Common myeloid progenitor, CD34-positive (primary cell): ENCODE data around the gene RHOBTB1.
A peak's percentile ranks its signal among the peaks of the same experiment; 100 is the strongest.

Experiments
- CTCF ChIA-PET: fragments of 350-600 bp; sonication (Branson Sonifier 250); formaldehyde crosslinking; loops from one replicate; lab custom pipeline; 2021; ENCODE audit warnings: antibody characterized with exemption; lab: Charles Lee
- POLR2A ChIA-PET: fragments of 350-600 bp; sonication (Branson Sonifier 250); formaldehyde crosslinking; loops from one replicate; lab custom pipeline; 2021; ENCODE audit warnings: antibody characterized with exemption; lab: Charles Lee
- DNase-seq, 3 donors: peaks; one replicate each; pipeline versions ENCODE4 v3.0.0 to v3.0.0-alpha.2; 2013
- H3K27ac ChIP-seq, 2 experiments: 1 replicate in 1 of 2; 2 replicates in 1 of 2; pipeline ENCODE4 v1.7.0; 2013; ENCODE audit warnings: inconsistent platforms in 2 of 2, low read length in 2 of 2, mild to moderate bottlenecking in 2 of 2, low read depth in 1 of 2, moderate library complexity in 1 of 2; ENCODE audit not compliant: severe bottlenecking in 2 of 2, insufficient read depth in 1 of 2, poor library complexity in 1 of 2
- H3K27me3 ChIP-seq, 5 experiments: replicated peaks in 2 of 5; 1 replicate in 3 of 5; 2 replicates in 2 of 5; pipeline versions ENCODE4 v1.6.1 to v1.7.0; 2013; ENCODE audit warnings: low read length in 4 of 5, mild to moderate bottlenecking in 2 of 5, moderate library complexity in 2 of 5, inconsistent platforms in 1 of 5; ENCODE audit not compliant: insufficient read depth in 5 of 5, control insufficient read depth in 4 of 5
- H3K36me3 ChIP-seq, 4 experiments: 1 replicate in 2 of 4; 2 replicates in 2 of 4; pipeline versions ENCODE4 v1.6.1 to v1.7.0; 2013; ENCODE audit warnings: low read length in 3 of 4, control low read depth in 1 of 4, mild to moderate bottlenecking in 1 of 4; ENCODE audit not compliant: control insufficient read depth in 4 of 4, insufficient read depth in 4 of 4
- H3K4me1 ChIP-seq, 4 experiments: 1 replicate in 3 of 4; 2 replicates in 1 of 4; pipeline versions ENCODE4 v1.6.1 to v1.7.1; 2013; ENCODE audit warnings: low read length in 3 of 4, mild to moderate bottlenecking in 3 of 4, control low read depth in 1 of 4, inconsistent platforms in 1 of 4, moderate library complexity in 1 of 4; ENCODE audit not compliant: control insufficient read depth in 4 of 4, insufficient read depth in 4 of 4; ENCODE audit errors: control extremely low read depth in 1 of 4
- H3K4me3 ChIP-seq, 7 experiments: 1 replicate in 4 of 7; 2 replicates in 3 of 7; pipeline versions ENCODE4 v1.5.1 to v1.7.0; 2013; ENCODE audit warnings: mild to moderate bottlenecking in 7 of 7, low read length in 6 of 7, moderate library complexity in 6 of 7, inconsistent platforms in 2 of 7, low read depth in 2 of 7, control low read depth in 1 of 7; ENCODE audit not compliant: insufficient read depth in 4 of 7, control insufficient read depth in 1 of 7; ENCODE audit errors: extremely low read depth in 1 of 7
- H3K9me3 ChIP-seq, 5 experiments: 1 replicate in 4 of 5; 2 replicates in 1 of 5; pipeline versions ENCODE4 v1.6.1 to v1.7.1; 2013; ENCODE audit warnings: low read length in 4 of 5, mild to moderate bottlenecking in 2 of 5, inconsistent platforms in 1 of 5, low read depth in 1 of 5, moderate library complexity in 1 of 5; ENCODE audit not compliant: control insufficient read depth in 4 of 5, insufficient read depth in 2 of 5; ENCODE audit errors: control extremely low read depth in 1 of 5
- WGBS: methylation state at CpG from one replicate; pipeline ENCODE4 v1.1.5; 2013; ENCODE audit not compliant: insufficient coverage; 5-methylcytosine and 5-hydroxymethylcytosine counted together

RHOBTB1 gene

GRCh38 chr10:60952067-60952845 is 8.3 kb upstream of the RHOBTB1 start:
- POLR2A ChIA-PET, result no interaction called here
- WGBS, result 100% methylated on average over 1 of the region's 3 CpGs

GRCh38 chr10:60951272-60951724 is 7.3 kb upstream of the RHOBTB1 start:
- H3K27me3 ChIP-seq, result no peaks in the 10 kb centered on the region
- no peaks in the 10 kb centered on the region for H3K9me3 ChIP-seq
- peaks cover 0 to 6% (median 0%) of the 10 kb centered on the region in 4 experiments for H3K4me1 ChIP-seq
- no peak overlapping the region for H3K27ac ChIP-seq
- POLR2A ChIA-PET, result no interaction called here
- no peaks in the 10 kb centered on the region for H3K36me3 ChIP-seq
- CTCF ChIA-PET, result interaction anchor here (0.9 to 4.4 kb wide), 3 partner anchors 8 to 135 kb away, joined by 3 to 21 read pairs (median 8); partner anchors contain the start of gene RHOBTB1
- 94% methylated on average over 4 of the region's 5 CpGs for WGBS
- no peak overlapping the region for H3K4me3 ChIP-seq
- no peak for DNase-seq

More at GRCh38 chr10:60952067-60952845, 8.3 kb upstream of the RHOBTB1 start:
- Histone ChIP-seq H3K27me3 (no peaks in the 10 kb centered on the region), H3K27ac (no peak overlapping the region), H3K4me1 (peaks cover 0 to 6% (median 0%) of the 10 kb centered on the region in 4 experiments), H3K4me3 (no peak overlapping the region), H3K36me3 (no peaks in the 10 kb centered on the region), H3K9me3 (no peaks in the 10 kb centered on the region)
- CTCF ChIA-PET, result interaction anchor here (2.6 to 4.4 kb wide), 2 partner anchors 9 kb away, joined by 8 to 21 read pairs; partner anchors contain the start of gene RHOBTB1
- no peak for DNase-seq

- peak overlapping the region in 1 of 7 experiments; percentile 13 for H3K4me3 ChIP-seq
- H3K36me3 ChIP-seq, result no peaks in the 10 kb centered on the region
- WGBS, result 40% methylated on average over 1 of the region's 3 CpGs
- no peaks in the 10 kb centered on the region for H3K9me3 ChIP-seq
- peaks cover 0 to 1% (median 0%) of the 10 kb centered on the region in 5 experiments for H3K27me3 ChIP-seq
- H3K4me1 ChIP-seq, result peaks cover 0 to 6% (median 0%) of the 10 kb centered on the region in 4 experiments
- H3K27ac ChIP-seq, result no peak overlapping the region
- peak in 2 of 3 donors; percentile 57 to 80 for DNase-seq
- POLR2A ChIA-PET, result no interaction called here
- CTCF ChIA-PET, result interaction anchor here (0.9 to 4.4 kb wide), 3 partner anchors 11 to 134 kb away, joined by 3 to 21 read pairs (median 3); no protein-coding TSS in a partner anchor
Measured at GRCh38 chr10:60950300-60950699, 6.3 kb upstream of the RHOBTB1 start.

- peaks cover 0 to 15% (median 7%) of the 10 kb centered on the region in 4 experiments for H3K4me1 ChIP-seq
- ChIA-PET CTCF (interaction anchor here (1.3 to 4.4 kb wide), 3 partner anchors 9 to 131 kb away, joined by 3 to 21 read pairs (median 4); no protein-coding TSS in a partner anchor), POLR2A (no interaction called here)
Measured at GRCh38 chr10:60948851-60949250, 4.9 kb upstream of the RHOBTB1 start.

GRCh38 chr10:60944910-60945297 is 919 bp upstream of the RHOBTB1 start:
- Histone ChIP-seq H3K36me3 (no peaks in the 10 kb centered on the region), H3K27me3 (peaks cover 0 to 1% (median 0%) of the 10 kb centered on the region in 5 experiments), H3K4me3 (peak overlapping the region; percentile 70 to 87 (median 80)), H3K27ac (peak overlapping the region in 1 of 2 experiments; percentile 83), H3K9me3 (no peaks in the 10 kb centered on the region), H3K4me1 (peaks cover 9 to 26% (median 15%) of the 10 kb centered on the region in 4 experiments)
- CTCF ChIA-PET, result interaction anchor here (1.0 to 1.1 kb wide), 2 partner anchors 16 to 142 kb away, joined by 3 to 4 read pairs; no protein-coding TSS in a partner anchor
- no peak for DNase-seq
- 100% methylated on average over 2 of the region's 4 CpGs for WGBS
- POLR2A ChIA-PET, result interaction anchor here (0.5 kb wide), 1 partner anchor 13 kb away, joined by 3 read pairs; no protein-coding TSS in a partner anchor

More at GRCh38 chr10:60948851-60949250, 4.9 kb upstream of the RHOBTB1 start:
- no peak for DNase-seq
- H3K36me3 ChIP-seq, result no peaks in the 10 kb centered on the region
- WGBS, result 100% methylated on average over 1 of the region's 1 CpG
- H3K9me3 ChIP-seq, result no peaks in the 10 kb centered on the region
- H3K4me3 ChIP-seq, result no peak overlapping the region
- no peak overlapping the region for H3K27ac ChIP-seq
- peaks cover 0 to 1% (median 0%) of the 10 kb centered on the region in 5 experiments for H3K27me3 ChIP-seq

- under 1% methylated on average over 35 of the region's 44 CpGs for WGBS
- Histone ChIP-seq H3K4me3 (peak overlapping the region; percentile 70 to 87 (median 80)), H3K9me3 (no peaks in the 10 kb centered on the region), H3K36me3 (no peaks in the 10 kb centered on the region), H3K27ac (peak overlapping the region; percentile 35 to 83), H3K4me1 (peaks cover 9 to 26% (median 15%) of the 10 kb centered on the region in 4 experiments), H3K27me3 (peaks cover 0 to 1% (median 0%) of the 10 kb centered on the region in 5 experiments)
- ChIA-PET CTCF (interaction anchor here (0.7 to 2.7 kb wide), 3 partner anchors 9 to 17 kb away, joined by 3 to 8 read pairs (median 5); no protein-coding TSS in a partner anchor), POLR2A (interaction anchor here (0.6 to 0.7 kb wide), 2 partner anchors 153 to 343 kb away, joined by 3 read pairs; no protein-coding TSS in a partner anchor)
- peak; percentile 35 to 81 (median 70) for DNase-seq
Measured at GRCh38 chr10:60943316-60944057, 498 bp downstream of the RHOBTB1 start.
